ENCODE measurements around the gene DLST. TPM values are rescaled to one million over a fixed set of nuclear protein-coding genes. Genes with fewer than 3 reads are reported as not detected.
A peak's percentile ranks its signal among the peaks of the same experiment; 100 is the strongest.

The DLST gene
- total RNA-seq, 4 donors from 2014 or later, result 80.9 to 91.6 (median 83.5) TPM

GRCh38 chr14:74843653-74844052 is 38.1 kb upstream of the DLST start:
- H3K4me1 ChIP-seq, result peaks cover 5 to 8% of the 10 kb centered on the region in 2 donors

DNA sequence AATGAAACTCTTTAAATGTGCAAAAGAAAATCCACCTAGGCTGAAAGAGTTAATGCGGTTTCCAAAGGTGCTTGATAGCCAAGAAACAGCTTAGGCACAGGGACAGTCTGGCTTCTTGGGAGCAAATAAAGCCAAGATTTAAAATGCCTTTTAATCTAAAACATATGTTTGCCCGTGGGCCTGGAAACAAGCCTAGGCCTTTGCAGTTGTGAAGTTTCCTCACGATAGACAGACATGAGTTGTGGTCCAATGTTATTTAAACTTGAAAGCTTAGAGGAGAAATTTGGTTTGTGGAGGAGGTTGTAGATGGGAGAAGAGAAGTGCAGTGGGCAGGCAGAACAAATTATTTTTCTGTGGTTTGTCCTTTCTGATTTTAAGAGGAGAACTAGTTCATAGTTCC is 35.5 kb upstream of the DLST start:
- H3K9me3 ChIP-seq, result no peaks in the 10 kb centered on the region
- H3K36me3 ChIP-seq, result no peaks in the 10 kb centered on the region
- intact Hi-C loops (cut with DNase I), result no loop called here
- DNase-seq, result no peak
- H3K27me3 ChIP-seq, result no peaks in the 10 kb centered on the region
- TF ChIP-seq CTCF (IDR thresholded peaks at IDR 0.05), result no peak
- TF ChIP-seq POLR2A (IDR thresholded peaks at IDR 0.05), result no peak
- 48 to 68% methylated on average over 3 of the region's 3 CpGs for WGBS, 2 donors
- H3K4me1 ChIP-seq, result peaks cover 5 to 13% of the 10 kb centered on the region in 2 donors
- no peak overlapping the region for H3K4me3 ChIP-seq (replicated peaks in 1 of 3)
- no peak overlapping the region for H3K27ac ChIP-seq

More at GRCh38 chr14:74843653-74844052, 38.1 kb upstream of the DLST start:
- Histone ChIP-seq H3K4me3 (replicated peaks in 1 of 3) (no peak overlapping the region), H3K27me3 (no peaks in the 10 kb centered on the region), H3K27ac (no peak overlapping the region), H3K36me3 (peaks cover 0 to 4% of the 10 kb centered on the region in 2 donors), H3K9me3 (no peaks in the 10 kb centered on the region)
- DNase-seq, result no peak
- no peak for TF ChIP-seq POLR2A (IDR thresholded peaks at IDR 0.05)
- no peak for TF ChIP-seq CTCF (IDR thresholded peaks at IDR 0.05)
- intact Hi-C loops (cut with DNase I), result no loop called here

DNA sequence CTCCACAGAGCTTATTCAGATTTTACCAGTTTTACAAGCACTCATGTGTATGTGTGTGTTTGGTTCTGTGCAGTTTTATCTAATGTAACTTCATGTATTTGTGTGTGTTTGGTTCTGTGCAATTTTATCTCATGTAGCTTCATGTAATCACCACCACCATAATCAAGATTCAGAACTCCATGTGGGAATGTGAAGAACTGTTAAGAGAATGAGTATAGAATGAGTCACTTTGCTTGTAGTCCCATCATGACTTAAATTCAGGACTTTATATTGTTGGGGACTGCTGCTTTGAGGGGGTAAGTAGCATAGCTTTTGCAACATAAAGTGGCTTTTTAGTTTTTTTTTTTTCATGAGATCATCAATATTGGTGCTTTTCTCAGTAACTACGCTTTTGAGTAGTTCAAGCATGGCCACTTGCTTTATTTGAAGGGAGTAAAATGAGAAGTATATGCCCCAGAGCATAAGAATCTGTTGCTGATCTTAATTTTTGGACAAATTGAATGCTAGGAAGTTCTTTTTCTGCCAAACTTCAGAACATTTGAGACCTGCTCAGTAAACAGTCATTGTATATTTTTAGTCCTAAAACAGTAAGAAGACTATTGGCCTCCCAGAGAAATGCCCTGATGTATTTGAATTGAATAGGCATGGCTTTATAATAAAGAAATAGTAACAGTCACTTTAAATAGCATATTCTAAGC is 34.6 kb upstream of the DLST start:
- no peak overlapping the region for H3K4me3 ChIP-seq (replicated peaks in 1 of 3)
- H3K36me3 ChIP-seq, result no peaks in the 10 kb centered on the region
- H3K4me1 ChIP-seq, result peaks cover 5 to 14% of the 10 kb centered on the region in 2 donors
- no peaks in the 10 kb centered on the region for H3K9me3 ChIP-seq
- H3K27me3 ChIP-seq, result no peaks in the 10 kb centered on the region
- intact Hi-C loops (cut with DNase I), result no loop called here
- H3K27ac ChIP-seq, result no peak overlapping the region
- WGBS, 2 donors, result 89% methylated on average over 1 of the region's 1 CpG
- DNase-seq, result no peak
- TF ChIP-seq CTCF (IDR thresholded peaks at IDR 0.05) (no peak), POLR2A (IDR thresholded peaks at IDR 0.05) (no peak)

- H3K4me1 ChIP-seq, result peaks cover 20 to 29% of the 10 kb centered on the region in 2 donors
- H3K9me3 ChIP-seq, result no peaks in the 10 kb centered on the region
- H3K4me3 ChIP-seq (replicated peaks in 1 of 3), result no peak overlapping the region
- intact Hi-C loops (cut with DNase I), result no loop called here
- no peaks in the 10 kb centered on the region for H3K36me3 ChIP-seq
- no peak for DNase-seq
- H3K27ac ChIP-seq, result peak overlapping the region in 1 of 3 donors; percentile 21
- 62 to 69% methylated on average over 2 of the region's 2 CpGs for WGBS, 2 donors
- TF ChIP-seq POLR2A (IDR thresholded peaks at IDR 0.05), result no peak
- no peak for TF ChIP-seq CTCF (IDR thresholded peaks at IDR 0.05)
- no peaks in the 10 kb centered on the region for H3K27me3 ChIP-seq
Measured at GRCh38 chr14:74848768-74849167, 32.9 kb upstream of the DLST start.

GRCh38 chr14:74852922-74853530 is 28.7 kb upstream of the DLST start:
- Histone ChIP-seq H3K4me3 (replicated peaks in 1 of 3) (no peak overlapping the region), H3K36me3 (no peaks in the 10 kb centered on the region), H3K4me1 (peaks cover 29 to 37% of the 10 kb centered on the region in 2 donors), H3K9me3 (no peaks in the 10 kb centered on the region), H3K27ac (peak overlapping the region; percentile 83 to 89 (median 85)), H3K27me3 (no peaks in the 10 kb centered on the region)
- intact Hi-C loops (cut with DNase I), result no loop called here
- TF ChIP-seq CTCF (IDR thresholded peaks at IDR 0.05) (peak in 1 of 6 experiments; percentile 14), POLR2A (IDR thresholded peaks at IDR 0.05) (peak in 1 of 2 donors; percentile 37)
- WGBS, 2 donors, result 6 to 12% methylated on average over 2 of the region's 2 CpGs
- peak; percentile 35 to 41 for DNase-seq
